ENCODE results near the gene GLUD1.
"Not testable (repeated sequence)": the region's sequence is repeated elsewhere in the genome, so short reads cannot be mapped to it uniquely, and the experiment has no call there.

GLUD1 gene

DNA sequence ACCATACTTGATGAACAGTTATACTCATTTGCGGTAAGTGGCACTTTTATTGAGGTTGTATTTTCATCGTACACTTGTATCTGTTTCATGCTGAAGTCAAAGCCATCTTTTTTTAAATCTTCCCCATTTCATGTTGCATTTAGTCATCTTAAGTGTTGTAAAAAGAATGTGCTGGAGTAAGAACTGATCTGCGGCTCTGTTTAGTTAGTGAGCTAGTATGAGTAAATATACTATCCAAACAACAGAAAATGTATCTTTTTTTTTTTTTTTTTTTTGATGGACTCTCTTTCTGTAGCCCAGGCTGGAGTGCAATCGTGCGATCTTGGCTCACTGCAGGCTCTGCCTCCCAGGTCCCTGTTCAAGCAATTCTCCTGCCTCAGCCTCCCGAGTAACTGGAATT lies 87.0 kb downstream of the GLUD1 start:
- not testable (repeated sequence) for H3K4me3 ChIP-seq; H3K27ac ChIP-seq; DNase-seq (ENCODE audit: low spot score)

DNA sequence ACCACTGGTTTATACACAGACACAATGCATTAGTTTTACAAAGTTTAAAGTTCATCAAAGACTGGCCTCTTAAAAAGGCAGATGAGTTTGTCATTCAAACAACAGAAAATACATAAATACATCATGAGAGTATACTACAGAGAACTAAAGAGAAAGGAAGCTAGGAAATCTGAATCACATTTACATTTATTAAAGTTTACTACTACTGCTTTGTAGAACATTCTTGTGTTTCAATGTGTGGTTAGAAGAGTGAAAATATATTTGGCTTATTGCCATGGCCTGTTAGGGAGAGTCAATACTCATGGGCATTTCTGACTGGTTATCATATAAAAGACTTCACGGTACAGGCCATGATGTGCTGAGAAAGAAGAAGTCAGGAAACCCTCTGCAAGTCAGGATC lies 87.5 kb downstream of the GLUD1 start:
- DNase-seq (ENCODE audit: low spot score); H3K27ac ChIP-seq; H3K4me3 ChIP-seq: not testable (repeated sequence)

DNA sequence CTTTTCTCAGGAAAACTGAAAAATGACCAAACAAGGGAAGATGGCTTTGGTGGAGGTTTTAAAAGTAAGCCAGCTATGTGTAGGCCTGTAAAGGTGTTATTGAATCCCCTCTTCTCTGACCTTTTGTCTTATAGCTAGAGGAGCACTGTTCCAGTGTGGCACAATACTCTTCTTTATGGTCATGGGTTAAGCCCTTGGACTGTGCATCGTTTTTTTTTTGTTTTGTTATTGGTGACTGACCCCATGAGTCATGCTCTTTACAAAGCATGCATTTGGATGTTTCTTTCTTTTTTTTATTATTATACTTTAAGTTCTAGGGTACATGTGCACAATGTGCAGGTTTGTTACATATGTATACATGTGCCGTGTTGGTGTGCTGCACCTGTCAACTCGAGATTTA lies 94.2 kb downstream of the GLUD1 start:
- TF ChIP-seq, protein P1, sequence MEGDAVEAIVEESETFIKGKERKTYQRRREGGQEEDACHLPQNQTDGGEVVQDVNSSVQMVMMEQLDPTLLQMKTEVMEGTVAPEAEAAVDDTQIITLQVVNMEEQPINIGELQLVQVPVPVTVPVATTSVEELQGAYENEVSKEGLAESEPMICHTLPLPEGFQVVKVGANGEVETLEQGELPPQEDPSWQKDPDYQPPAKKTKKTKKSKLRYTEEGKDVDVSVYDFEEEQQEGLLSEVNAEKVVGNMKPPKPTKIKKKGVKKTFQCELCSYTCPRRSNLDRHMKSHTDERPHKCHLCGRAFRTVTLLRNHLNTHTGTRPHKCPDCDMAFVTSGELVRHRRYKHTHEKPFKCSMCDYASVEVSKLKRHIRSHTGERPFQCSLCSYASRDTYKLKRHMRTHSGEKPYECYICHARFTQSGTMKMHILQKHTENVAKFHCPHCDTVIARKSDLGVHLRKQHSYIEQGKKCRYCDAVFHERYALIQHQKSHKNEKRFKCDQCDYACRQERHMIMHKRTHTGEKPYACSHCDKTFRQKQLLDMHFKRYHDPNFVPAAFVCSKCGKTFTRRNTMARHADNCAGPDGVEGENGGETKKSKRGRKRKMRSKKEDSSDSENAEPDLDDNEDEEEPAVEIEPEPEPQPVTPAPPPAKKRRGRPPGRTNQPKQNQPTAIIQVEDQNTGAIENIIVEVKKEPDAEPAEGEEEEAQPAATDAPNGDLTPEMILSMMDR (IDR thresholded peaks at IDR 0.05): no peak
- DNase-seq (ENCODE audit: low spot score): no peak
- Histone ChIP-seq H3K27ac (no peak overlapping the region), H3K4me3 (no peak overlapping the region)
